GM18951 (cell line): Measurements from ENCODE around the gene CTNNA3.

Experiments used
- POLR2A ChIP-seq: IDR thresholded peaks from 4 replicates; pipeline ENCODE4 v1.6.1; 2011; ENCODE audit warnings: mild to moderate bottlenecking; ENCODE audit not compliant: insufficient read length, insufficient read depth; ENCODE audit errors: extremely low read depth
- in situ Hi-C: fragments of 300-500 bp; cut with MboI; formaldehyde crosslinking; loops from one replicate; pipeline ENCODE4 v1.12.0; 2022; ENCODE audit warnings: low sequenced_read_pairs, mixed read lengths, inconsistent platforms; ENCODE audit not compliant: unreplicated experiment

CTNNA3 gene

GRCh38 chr10:66095610-66096009, 1600.4 kb downstream of the CTNNA3 start:
- in situ Hi-C loops = no loop called here
- TF ChIP-seq POLR2A = no peak

GRCh38 chr10:66085906-66086305, 1610.1 kb downstream of the CTNNA3 start:
- TF ChIP-seq POLR2A = no peak
- in situ Hi-C loops = no loop called here

DNA sequence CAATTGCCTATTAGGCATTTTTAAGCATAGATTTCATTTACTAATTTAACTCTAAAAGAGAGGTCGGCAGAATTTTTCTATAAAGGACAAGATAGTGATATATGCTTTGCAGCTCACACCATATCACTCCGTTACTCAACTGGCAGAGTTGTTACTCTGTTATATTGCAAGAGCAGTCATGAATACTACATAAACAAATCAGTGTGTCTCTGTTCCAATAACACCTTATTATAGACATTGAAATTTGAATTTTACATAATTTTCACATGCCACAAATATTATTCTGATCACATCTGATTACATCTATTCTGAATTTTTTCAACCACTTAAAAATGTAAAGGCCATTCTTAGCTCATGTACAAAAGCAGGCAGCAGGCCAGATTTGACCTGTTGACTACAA, 1624.1 kb downstream of the CTNNA3 start:
- no peak for TF ChIP-seq POLR2A
- in situ Hi-C loops = no loop called here

DNA sequence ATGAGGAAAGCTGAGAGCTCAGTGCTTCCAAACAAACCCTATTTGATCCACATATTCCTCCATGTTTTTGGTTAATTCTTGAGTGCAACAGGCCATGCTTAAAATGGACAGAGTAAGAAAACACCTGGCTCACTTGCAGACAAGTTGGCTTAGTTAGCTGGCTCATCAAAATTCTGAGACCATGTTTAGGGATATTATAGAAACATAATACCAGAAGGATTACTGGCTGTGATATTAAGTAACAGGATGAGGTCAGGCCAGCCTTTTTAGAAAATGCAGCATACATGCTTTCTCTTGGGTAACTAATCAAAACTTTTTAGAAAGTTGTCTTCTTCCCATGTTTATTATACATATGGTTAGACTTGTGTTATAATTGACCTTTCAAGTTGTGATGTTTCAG, 1637.4 kb downstream of the CTNNA3 start:
- no peak for TF ChIP-seq POLR2A
- in situ Hi-C loops = no loop called here

- in situ Hi-C loops = no loop called here
- TF ChIP-seq POLR2A = no peak
Observed at GRCh38 chr10:66049335-66049734, 1646.7 kb downstream of the CTNNA3 start.

GRCh38 chr10:66045859-66046258, 1650.1 kb downstream of the CTNNA3 start:
- TF ChIP-seq POLR2A = no peak
- in situ Hi-C loops = no loop called here

DNA sequence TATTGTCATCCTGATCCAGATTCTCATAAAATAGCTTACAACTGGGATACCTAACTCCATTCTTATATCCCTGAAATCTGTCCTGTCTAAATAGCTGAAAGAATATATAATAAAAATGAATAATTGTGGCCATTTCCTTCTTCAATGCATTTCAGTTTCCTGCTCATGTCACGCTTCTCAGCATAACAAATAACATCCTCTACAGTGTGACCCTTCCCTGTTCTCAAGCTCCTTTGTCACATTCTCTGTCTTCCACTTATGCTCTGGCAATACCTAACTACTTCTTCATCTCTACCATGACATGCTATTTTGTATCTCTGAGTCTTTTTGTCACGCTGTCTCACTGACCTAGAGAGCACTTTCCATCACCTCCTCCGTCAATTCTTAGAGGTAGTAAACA, 1654.2 kb downstream of the CTNNA3 start:
- no peak for TF ChIP-seq POLR2A
- in situ Hi-C loops = no loop called here

- in situ Hi-C loops = no loop called here
- no peak for TF ChIP-seq POLR2A
Observed at GRCh38 chr10:66038623-66039022, 1657.4 kb downstream of the CTNNA3 start.

GRCh38 chr10:66026321-66026720, 1669.7 kb downstream of the CTNNA3 start:
- no peak for TF ChIP-seq POLR2A
- in situ Hi-C loops = no loop called here

DNA sequence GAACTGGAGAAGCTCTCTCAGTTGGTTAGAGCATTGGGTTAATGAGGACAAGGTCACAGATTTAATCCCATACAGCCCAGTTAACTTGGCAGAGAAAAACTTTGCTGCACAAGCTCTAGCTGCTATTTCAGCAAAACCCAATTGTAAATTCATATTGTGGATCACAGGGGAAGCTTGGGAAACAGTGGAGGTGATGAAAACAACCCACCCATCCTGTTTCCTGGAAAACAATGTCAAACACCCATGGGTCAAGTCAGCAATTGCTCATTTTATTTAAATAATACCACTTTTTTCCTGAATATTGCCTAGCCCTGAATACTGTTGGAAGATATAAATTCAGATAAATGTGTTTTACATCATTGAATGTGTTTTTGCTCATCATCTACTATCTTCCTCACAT, 1670.8 kb downstream of the CTNNA3 start:
- in situ Hi-C loops = no loop called here
- no peak for TF ChIP-seq POLR2A

DNA sequence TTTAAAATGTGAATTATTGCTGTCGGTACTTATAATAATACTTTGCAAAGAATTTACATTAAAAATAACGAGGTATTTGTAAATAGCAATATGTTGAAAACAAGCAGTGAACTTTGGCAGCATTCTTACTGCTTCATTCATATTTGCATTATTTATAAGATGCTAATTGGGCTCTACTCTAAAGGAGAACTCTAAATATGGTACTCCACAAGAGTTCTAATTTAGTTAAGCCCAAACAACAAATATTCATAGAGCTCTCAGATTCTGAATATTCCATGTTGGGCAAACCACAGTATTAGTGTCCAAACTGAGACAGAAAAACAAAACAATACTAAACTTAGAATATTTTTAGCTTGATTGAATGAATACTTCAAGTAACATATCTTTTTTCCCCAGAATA, 1674.6 kb downstream of the CTNNA3 start:
- in situ Hi-C loops = no loop called here
- no peak for TF ChIP-seq POLR2A

DNA sequence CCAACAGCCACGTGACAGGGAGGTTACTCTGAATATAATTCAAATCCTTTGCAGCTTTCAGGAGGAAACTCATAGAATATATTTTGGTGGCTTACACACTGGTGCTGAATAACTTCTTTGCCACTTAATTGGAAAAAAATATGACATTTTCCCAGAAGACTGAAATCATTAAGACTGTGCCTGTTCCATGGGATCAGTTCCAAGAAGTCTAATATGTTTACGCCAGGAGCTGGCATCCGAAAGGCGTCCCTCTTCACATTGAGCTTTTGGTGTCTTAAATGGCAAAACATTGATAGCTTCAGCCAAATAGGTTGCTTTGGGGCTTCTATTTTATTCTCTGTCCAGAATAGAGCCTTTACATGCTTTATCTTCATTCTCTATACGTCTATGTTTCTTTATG, 1687.8 kb downstream of the CTNNA3 start:
- in situ Hi-C loops = no loop called here
- no peak for TF ChIP-seq POLR2A

- no peak for TF ChIP-seq POLR2A
Observed at GRCh38 chr10:66006411-66006810, 1689.6 kb downstream of the CTNNA3 start.

GRCh38 chr10:65993451-65993850, 1702.5 kb downstream of the CTNNA3 start:
- in situ Hi-C loops = no loop called here

More at GRCh38 chr10:66006411-66006810, 1689.6 kb downstream of the CTNNA3 start:
- in situ Hi-C loops = no loop called here

DNA sequence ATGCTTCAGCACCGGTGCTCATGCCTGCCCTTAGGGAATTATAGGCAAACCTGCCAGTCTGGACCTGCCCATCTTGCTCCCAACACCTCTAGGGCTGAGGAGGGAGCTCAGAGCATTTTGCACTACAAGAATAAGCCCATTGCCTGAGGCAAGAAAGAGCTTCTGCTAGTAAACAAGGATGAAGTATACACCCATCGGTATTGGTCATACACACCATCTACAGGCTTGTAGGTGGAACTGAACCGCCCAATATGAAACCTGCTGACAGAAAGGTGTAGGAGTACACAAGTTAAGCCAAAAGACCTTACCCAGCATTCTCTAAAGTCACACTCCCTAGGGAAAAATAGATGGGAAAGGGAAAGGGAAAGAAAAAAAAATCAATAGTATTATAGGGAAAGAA, 1727.1 kb downstream of the CTNNA3 start:
- in situ Hi-C loops = no loop called here
- TF ChIP-seq POLR2A = no peak

More at GRCh38 chr10:65993451-65993850, 1702.5 kb downstream of the CTNNA3 start:
- no peak for TF ChIP-seq POLR2A

GRCh38 chr10:65968437-65968836, 1727.6 kb downstream of the CTNNA3 start:
- no peak for TF ChIP-seq POLR2A
- in situ Hi-C loops = no loop called here

- no peak for TF ChIP-seq POLR2A
- in situ Hi-C loops = no loop called here
Observed at GRCh38 chr10:65964205-65964604, 1731.8 kb downstream of the CTNNA3 start.
